ENCODE measurements around the gene MYB.

MYB gene

DNA sequence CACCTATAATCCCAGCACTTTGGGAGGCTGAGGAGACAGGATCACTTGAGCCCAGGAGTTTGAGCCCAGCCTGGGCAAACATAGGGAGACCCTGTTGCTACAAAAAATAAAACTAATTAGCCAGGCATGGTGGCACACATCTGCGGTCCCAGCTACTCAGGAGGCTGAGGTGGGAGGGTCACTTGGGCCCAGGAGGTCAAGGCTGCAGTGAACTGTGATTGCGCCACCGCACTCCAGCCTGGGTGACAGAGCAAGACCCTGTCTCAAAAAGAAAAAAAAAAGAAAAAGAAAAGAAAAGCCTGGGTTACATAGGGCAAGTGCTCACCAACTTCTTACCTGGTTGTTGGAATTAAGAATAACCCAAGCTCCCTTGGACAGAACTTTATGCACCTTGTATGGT is 14.6 kb upstream of the MYB start:
- Histone ChIP-seq H3K4me1 (ENCODE audit: control insufficient read depth, insufficient read depth, low read length) (no peaks in the 10 kb centered on the region), H3K9me3 (ENCODE audit: control insufficient read depth, insufficient read depth, low read depth, low read length) (no peaks in the 10 kb centered on the region), H3K27ac (ENCODE audit: extremely low read depth, low read depth, low read length) (no peak overlapping the region), H3K4me3 (ENCODE audit: low read depth, low read length) (no peak overlapping the region), H3K36me3 (ENCODE audit: control insufficient read depth in 2 of 2, insufficient read depth in 1 of 2, low read length in 2 of 2) (no peaks in the 10 kb centered on the region)
- POLR2A ChIA-PET, result no interaction called here
- no peak for TF ChIP-seq ZNF350 (tag by site-specific recombination; IDR thresholded peaks at IDR 0.05)
- no peak for TF ChIP-seq ZNF274 (IDR thresholded peaks at IDR 0.05; ENCODE audit: low read length)
- TF ChIP-seq ZNF274 (tag by site-specific recombination; IDR thresholded peaks at IDR 0.05; ENCODE audit: borderline replicate concordance), result no peak
- TF ChIP-seq ZNF391 (tag by site-specific recombination; IDR thresholded peaks at IDR 0.05; ENCODE audit: borderline replicate concordance, low read depth), result no peak
- TF ChIP-seq, protein P1, sequence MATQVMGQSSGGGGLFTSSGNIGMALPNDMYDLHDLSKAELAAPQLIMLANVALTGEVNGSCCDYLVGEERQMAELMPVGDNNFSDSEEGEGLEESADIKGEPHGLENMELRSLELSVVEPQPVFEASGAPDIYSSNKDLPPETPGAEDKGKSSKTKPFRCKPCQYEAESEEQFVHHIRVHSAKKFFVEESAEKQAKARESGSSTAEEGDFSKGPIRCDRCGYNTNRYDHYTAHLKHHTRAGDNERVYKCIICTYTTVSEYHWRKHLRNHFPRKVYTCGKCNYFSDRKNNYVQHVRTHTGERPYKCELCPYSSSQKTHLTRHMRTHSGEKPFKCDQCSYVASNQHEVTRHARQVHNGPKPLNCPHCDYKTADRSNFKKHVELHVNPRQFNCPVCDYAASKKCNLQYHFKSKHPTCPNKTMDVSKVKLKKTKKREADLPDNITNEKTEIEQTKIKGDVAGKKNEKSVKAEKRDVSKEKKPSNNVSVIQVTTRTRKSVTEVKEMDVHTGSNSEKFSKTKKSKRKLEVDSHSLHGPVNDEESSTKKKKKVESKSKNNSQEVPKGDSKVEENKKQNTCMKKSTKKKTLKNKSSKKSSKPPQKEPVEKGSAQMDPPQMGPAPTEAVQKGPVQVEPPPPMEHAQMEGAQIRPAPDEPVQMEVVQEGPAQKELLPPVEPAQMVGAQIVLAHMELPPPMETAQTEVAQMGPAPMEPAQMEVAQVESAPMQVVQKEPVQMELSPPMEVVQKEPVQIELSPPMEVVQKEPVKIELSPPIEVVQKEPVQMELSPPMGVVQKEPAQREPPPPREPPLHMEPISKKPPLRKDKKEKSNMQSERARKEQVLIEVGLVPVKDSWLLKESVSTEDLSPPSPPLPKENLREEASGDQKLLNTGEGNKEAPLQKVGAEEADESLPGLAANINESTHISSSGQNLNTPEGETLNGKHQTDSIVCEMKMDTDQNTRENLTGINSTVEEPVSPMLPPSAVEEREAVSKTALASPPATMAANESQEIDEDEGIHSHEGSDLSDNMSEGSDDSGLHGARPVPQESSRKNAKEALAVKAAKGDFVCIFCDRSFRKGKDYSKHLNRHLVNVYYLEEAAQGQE (tag by site-specific recombination; IDR thresholded peaks at IDR 0.05), result no peak
- TF ChIP-seq ZNF837 (tag by site-specific recombination; IDR thresholded peaks at IDR 0.05), result no peak
- no peak for TF ChIP-seq TCF7L2 (IDR thresholded peaks at IDR 0.05; ENCODE audit: borderline replicate concordance, low read depth, low read length)
- no peak for TF ChIP-seq ZNF610 (tag by site-specific recombination; IDR thresholded peaks at IDR 0.05; ENCODE audit: borderline replicate concordance)
- TF ChIP-seq, protein P2, sequence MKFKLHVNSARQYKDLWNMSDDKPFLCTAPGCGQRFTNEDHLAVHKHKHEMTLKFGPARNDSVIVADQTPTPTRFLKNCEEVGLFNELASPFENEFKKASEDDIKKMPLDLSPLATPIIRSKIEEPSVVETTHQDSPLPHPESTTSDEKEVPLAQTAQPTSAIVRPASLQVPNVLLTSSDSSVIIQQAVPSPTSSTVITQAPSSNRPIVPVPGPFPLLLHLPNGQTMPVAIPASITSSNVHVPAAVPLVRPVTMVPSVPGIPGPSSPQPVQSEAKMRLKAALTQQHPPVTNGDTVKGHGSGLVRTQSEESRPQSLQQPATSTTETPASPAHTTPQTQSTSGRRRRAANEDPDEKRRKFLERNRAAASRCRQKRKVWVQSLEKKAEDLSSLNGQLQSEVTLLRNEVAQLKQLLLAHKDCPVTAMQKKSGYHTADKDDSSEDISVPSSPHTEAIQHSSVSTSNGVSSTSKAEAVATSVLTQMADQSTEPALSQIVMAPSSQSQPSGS (tag by site-specific recombination; IDR thresholded peaks at IDR 0.05; ENCODE audit: low read depth), result no peak
- TF ChIP-seq ZNF707 (tag by site-specific recombination; IDR thresholded peaks at IDR 0.05), result no peak
- CTCF ChIA-PET, result interaction anchor here (1.0 kb wide), 1 partner anchor 91 kb away, joined by 3 read pairs; no protein-coding TSS in a partner anchor

DNA sequence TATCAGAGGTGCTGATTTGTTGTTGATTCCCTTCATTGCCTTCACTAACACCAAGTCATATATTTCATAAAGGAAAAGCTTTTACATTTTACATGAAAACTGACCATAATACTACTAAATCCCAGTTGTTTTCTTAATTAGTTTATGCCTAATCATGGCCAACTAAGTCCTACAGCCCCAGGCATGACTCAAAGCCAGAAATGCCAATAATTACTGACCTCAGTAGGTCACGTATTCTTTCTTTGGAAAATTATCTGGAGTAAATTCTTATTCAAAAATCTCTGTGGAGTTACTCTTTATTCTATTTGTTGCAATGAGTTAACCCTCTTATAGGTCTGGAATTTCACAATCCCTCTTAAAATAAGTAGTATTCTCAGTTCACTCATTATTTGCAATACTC is 13.5 kb upstream of the MYB start:
- Histone ChIP-seq H3K9me3 (ENCODE audit: control insufficient read depth, insufficient read depth, low read depth, low read length) (no peaks in the 10 kb centered on the region), H3K27ac (ENCODE audit: extremely low read depth, low read depth, low read length) (no peak overlapping the region), H3K4me3 (ENCODE audit: low read depth, low read length) (no peak overlapping the region), H3K36me3 (ENCODE audit: control insufficient read depth in 2 of 2, insufficient read depth in 1 of 2, low read length in 2 of 2) (no peaks in the 10 kb centered on the region), H3K4me1 (ENCODE audit: control insufficient read depth, insufficient read depth, low read length) (no peaks in the 10 kb centered on the region)
- ChIA-PET CTCF (interaction anchor here (0.8 to 1.7 kb wide), 5 partner anchors 9 to 256 kb away, joined by 3 to 9 read pairs (median 4); no protein-coding TSS in a partner anchor), POLR2A (interaction anchor here (1.0 kb wide), 1 partner anchor 15 kb away, joined by 3 read pairs; no protein-coding TSS in a partner anchor)
- TF ChIP-seq BCL11B (tag by site-specific recombination; IDR thresholded peaks at IDR 0.05; ENCODE audit: low read depth) (no peak), ZNF24 (tag by site-specific recombination; IDR thresholded peaks at IDR 0.05) (no peak), ZNF555 (tag by site-specific recombination; conservative IDR thresholded peaks at IDR 0.05) (no peak), ZNF548 (tag by site-specific recombination; IDR thresholded peaks at IDR 0.05) (no peak), REPIN1 (tag by site-specific recombination; IDR thresholded peaks at IDR 0.05; ENCODE audit: low read depth) (no peak), SCRT1 (tag by site-specific recombination; IDR thresholded peaks at IDR 0.05; ENCODE audit: borderline replicate concordance) (no peak)

DNA sequence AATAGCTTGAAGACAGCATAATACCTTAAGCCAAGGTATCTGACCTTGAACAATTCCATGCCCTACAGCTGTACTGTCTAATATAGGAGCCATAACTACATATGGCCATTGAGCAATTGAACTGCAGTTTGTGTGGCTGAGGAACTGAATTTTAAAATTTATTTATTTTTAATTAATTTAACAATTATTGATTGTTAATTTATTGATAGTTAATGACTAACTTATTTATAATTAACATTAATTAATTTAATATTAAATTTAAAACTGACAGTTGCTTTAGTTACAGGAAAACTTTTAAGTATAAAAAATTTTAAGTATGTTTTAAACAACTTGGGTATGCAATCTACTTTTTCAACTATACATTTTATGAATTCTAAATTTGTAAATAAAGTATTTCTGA is 12.3 kb upstream of the MYB start:
- no peaks in the 10 kb centered on the region for H3K36me3 ChIP-seq (ENCODE audit: control insufficient read depth in 2 of 2, insufficient read depth in 1 of 2, low read length in 2 of 2)
- H3K9me3 ChIP-seq (ENCODE audit: control insufficient read depth, insufficient read depth, low read depth, low read length), result no peaks in the 10 kb centered on the region
- H3K4me1 ChIP-seq (ENCODE audit: control insufficient read depth, insufficient read depth, low read length), result no peaks in the 10 kb centered on the region
- H3K27ac ChIP-seq (ENCODE audit: extremely low read depth, low read depth, low read length), result no peak overlapping the region
- no peak overlapping the region for H3K4me3 ChIP-seq (ENCODE audit: low read depth, low read length)
- CTCF ChIA-PET, result interaction anchor here (0.8 to 1.7 kb wide), 5 partner anchors 9 to 255 kb away, joined by 3 to 9 read pairs (median 4); no protein-coding TSS in a partner anchor
- no peak for TF ChIP-seq ZNF175 (tag by site-specific recombination; IDR thresholded peaks at IDR 0.05)
- no peak for TF ChIP-seq ZNF548 (tag by site-specific recombination; IDR thresholded peaks at IDR 0.05)
- POLR2A ChIA-PET, result no interaction called here

Data from HEK293 (cell line).